ENCODE results near the gene UTP25.
"Not testable (repeated sequence)": the region's sequence is repeated elsewhere in the genome, so short reads cannot be mapped to it uniquely, and the experiment has no call there.

The UTP25 gene

GRCh38 chr1:209871430-209871829 lies 43.7 kb downstream of the UTP25 start:
- DNase-seq (no peak), ATAC-seq (no peak)

- DNase-seq, result no peak
- no peak for ATAC-seq
Measured at GRCh38 chr1:209873067-209873799, 45.5 kb downstream of the UTP25 start.

- ATAC-seq, result no peak
- no peak for DNase-seq
Measured at GRCh38 chr1:209875515-209875914, 47.7 kb downstream of the UTP25 start.

GRCh38 chr1:209876078-209876800 lies 48.5 kb downstream of the UTP25 start:
- ATAC-seq (no peak), DNase-seq (no peak)

- no peak for ATAC-seq
- no peak for DNase-seq
Measured at GRCh38 chr1:209877087-209877764, 49.5 kb downstream of the UTP25 start.

- ATAC-seq, result no peak
- DNase-seq, result no peak
Measured at GRCh38 chr1:209878964-209879363, 51.2 kb downstream of the UTP25 start.

GRCh38 chr1:209879539-209879938 lies 51.8 kb downstream of the UTP25 start:
- ATAC-seq (no peak), DNase-seq (no peak)

GRCh38 chr1:209880031-209880430 lies 52.3 kb downstream of the UTP25 start:
- no peak for ATAC-seq

GRCh38 chr1:209881619-209882018 lies 53.8 kb downstream of the UTP25 start:
- ATAC-seq, result no peak
- DNase-seq, result no peak

More at GRCh38 chr1:209880031-209880430, 52.3 kb downstream of the UTP25 start:
- DNase-seq, result no peak

GRCh38 chr1:209882286-209882685 lies 54.5 kb downstream of the UTP25 start:
- no peak for ATAC-seq
- no peak for DNase-seq

- ATAC-seq (no peak), DNase-seq (no peak)
Measured at GRCh38 chr1:209882942-209883340, 55.2 kb downstream of the UTP25 start.

- DNase-seq (no peak), ATAC-seq (no peak)
Measured at GRCh38 chr1:209883341-209883971, 55.7 kb downstream of the UTP25 start.

- no peak for DNase-seq
- peak; percentile 12 for ATAC-seq
Measured at GRCh38 chr1:209884249-209884648, 56.5 kb downstream of the UTP25 start.

- DNase-seq (peak; percentile 52), ATAC-seq (peak; percentile 99)
Measured at GRCh38 chr1:209884665-209885117, 56.9 kb downstream of the UTP25 start.

GRCh38 chr1:209885403-209886218 lies 57.8 kb downstream of the UTP25 start:
- ATAC-seq, result no peak
- no peak for DNase-seq

GRCh38 chr1:209886219-209886536 lies 58.4 kb downstream of the UTP25 start:
- DNase-seq (no peak), ATAC-seq (no peak)

- not testable (repeated sequence) for ATAC-seq, DNase-seq
Measured at GRCh38 chr1:209888291-209889076, 60.7 kb downstream of the UTP25 start.

- ATAC-seq, result no peak
Measured at GRCh38 chr1:209889077-209889418, 61.3 kb downstream of the UTP25 start.

GRCh38 chr1:209890641-209891330 lies 63.0 kb downstream of the UTP25 start:
- DNase-seq, result no peak

More at GRCh38 chr1:209889077-209889418, 61.3 kb downstream of the UTP25 start:
- no peak for DNase-seq

GRCh38 chr1:209893751-209894150 lies 66.0 kb downstream of the UTP25 start:
- DNase-seq (no peak), ATAC-seq (no peak)

More at GRCh38 chr1:209890641-209891330, 63.0 kb downstream of the UTP25 start:
- no peak for ATAC-seq
